OCI-LY7 (cell line): Measurements from ENCODE around the gene GYPA. TPM values are rescaled to one million over a fixed set of nuclear protein-coding genes. Genes with fewer than 3 reads are reported as not detected.
"Not testable (repeated sequence)": the region's sequence is repeated elsewhere in the genome, so short reads cannot be mapped to it uniquely, and the experiment has no call there.

Experiments used
- Bru-seq: library from RNA; stranded (reverse); fragments of 400-500 nt; gene quantifications from one replicate; lab custom pipeline; 2021; lab: Mats Ljungman, UMichigan
- BruChase-seq, 2 experiments: library from RNA; stranded (reverse); fragments of 400-500 nt; gene quantifications; one replicate each; lab custom pipeline; 2021; lab: Mats Ljungman, UMichigan
- BruUV-seq: library from RNA; stranded (reverse); fragments of 400-500 nt; replicated peaks from 2 replicates; lab custom pipeline; 2021; lab: Mats Ljungman, UMichigan
- CTCF ChIA-PET: fragments of 300-600 bp; sonication (Branson Sonifier 250); formaldehyde crosslinking; loops from one replicate; lab custom pipeline; 2022; ENCODE audit warnings: antibody characterized with exemption; ENCODE audit not compliant: unreplicated experiment; lab: Charles Lee
- POLR2A ChIA-PET: fragments of 300-600 bp; sonication (Branson Sonifier 250); formaldehyde crosslinking; loops from one replicate; lab custom pipeline; 2022; ENCODE audit warnings: antibody characterized with exemption; lab: Charles Lee
- DNase-seq: peaks from one replicate; pipeline ENCODE4 v3.0.0-alpha.2; 2015; ENCODE audit warnings: low spot score
- H2AFZ ChIP-seq: fragments of 200-600 bp; sonication (generic), shearing (Covaris generic); 2 replicates; pipeline ENCODE4 v1.6.1; 2014; ENCODE audit warnings: mild to moderate bottlenecking, antibody characterized with exemption, low read length, moderate library complexity
- H3K27ac ChIP-seq: fragments of 200-600 bp; sonication (generic); 2 replicates; pipeline ENCODE4 v1.5.1; 2014; ENCODE audit warnings: mixed run types, low read depth, mild to moderate bottlenecking, moderate library complexity, low read length, inconsistent platforms; ENCODE audit not compliant: poor library complexity, severe bottlenecking
- H3K36me3 ChIP-seq: fragments of 200-600 bp; sonication (generic); 2 replicates; pipeline ENCODE4 v1.6.1; 2014; ENCODE audit warnings: mild to moderate bottlenecking, antibody characterized with exemption, low read length, moderate library complexity, mixed read lengths; ENCODE audit not compliant: insufficient read depth
- H3K4me1 ChIP-seq: fragments of 200-600 bp; sonication (generic); 2 replicates; pipeline ENCODE4 v1.5.1; 2014; ENCODE audit warnings: mild to moderate bottlenecking, low read length; ENCODE audit not compliant: insufficient read depth, poor library complexity, severe bottlenecking
- H3K4me2 ChIP-seq: fragments of 200-600 bp; sonication (generic); 2 replicates; pipeline ENCODE4 v1.6.1; 2014; ENCODE audit warnings: mild to moderate bottlenecking, low read length
- H3K4me3 ChIP-seq: fragments of 200-600 bp; sonication (generic); 2 replicates; pipeline ENCODE4 v1.5.1; 2014; ENCODE audit warnings: mild to moderate bottlenecking, low read depth, low read length; ENCODE audit not compliant: poor library complexity, severe bottlenecking
- H3K79me2 ChIP-seq: fragments of 200-600 bp; sonication (generic); 2 replicates; pipeline ENCODE4 v1.6.1; 2016; ENCODE audit warnings: low read depth, mild to moderate bottlenecking, low read length, moderate library complexity, mixed read lengths; ENCODE audit not compliant: insufficient read depth
- H3K9me2 ChIP-seq: fragments of 200-600 bp; sonication (generic); 2 replicates; pipeline ENCODE4 v1.6.1; 2016; ENCODE audit warnings: mild to moderate bottlenecking, low read length, mixed read lengths; ENCODE audit not compliant: insufficient read depth
- H3K9me3 ChIP-seq: fragments of 200-600 bp; sonication (generic); 2 replicates; pipeline ENCODE4 v1.6.1; 2014; ENCODE audit warnings: mild to moderate bottlenecking, mixed run types, low read length, mixed read lengths
- H4K20me1 ChIP-seq: fragments of 200-600 bp; sonication (generic); 2 replicates; pipeline ENCODE4 v1.6.1; 2014; ENCODE audit warnings: mild to moderate bottlenecking, antibody characterized with exemption, low read length, moderate library complexity, mixed read lengths; ENCODE audit not compliant: insufficient read depth
- CTCF ChIP-seq: fragments of 200-600 bp; sonication (generic); conservative IDR thresholded peaks from 2 replicates; pipeline ENCODE4 v1.5.1; 2014; ENCODE audit warnings: mild to moderate bottlenecking, antibody characterized with exemption, low read length, moderate library complexity, mixed read lengths
- EZH2phosphoT487 ChIP-seq: fragments of 200-600 bp; sonication (generic); IDR thresholded peaks from 2 replicates; pipeline ENCODE4 v1.6.1; 2018; ENCODE audit warnings: low read depth, borderline replicate concordance, mild to moderate bottlenecking, mixed run types, antibody characterized with exemption, low read length, moderate library complexity, mixed read lengths
- intact Hi-C: fragments of 100-400 bp; cut with micrococcal nuclease; formaldehyde crosslinking; loops from one replicate; pipeline ENCODE4 v1.10.0; 2022; ENCODE audit not compliant: unreplicated experiment
- long read RNA-seq: library from polyadenylated mRNA; stranded (forward); transcript quantifications from one replicate; pipeline ENCODE4 v2.0.0, GENCODE V29; 2022
- total RNA-seq, 2 experiments: library from RNA; depleted of rRNA in 1 of 2; stranded (reverse); fragments of >200 nt in 1 of 2; shearing (Covaris generic) in 1 of 2; gene quantifications; 2 replicates each; pipeline ENCODE4 v1.2.3, GENCODE V29; 2014 to 2022

The GYPA gene
- total RNA-seq (2014; rRNA removed; shearing (Covaris generic)), result not detected in 2 replicates
- total RNA-seq (2022), result not detected in 2 replicates
- not detected for Bru-seq, nascent RNA
- not detected for BruChase-seq, experiment 1, labeled RNA remaining after a 6-hour chase
- not detected for BruChase-seq, experiment 2, labeled RNA remaining after a 2-hour chase
- long read RNA-seq, result 0 reads

GRCh38 chr4:144140594-144141295 lies at the start of gene GYPA:
TSS of gene GYPA (minus strand) at chr4:144140718. CDS start at chr4:144140635, 83 bp downstream.
- H2AFZ ChIP-seq, H3K27ac ChIP-seq, H3K79me2 ChIP-seq, H3K9me2 ChIP-seq, intact Hi-C loops, H3K4me2 ChIP-seq, CTCF ChIA-PET, H3K36me3 ChIP-seq, H3K4me3 ChIP-seq, DNase-seq, H3K9me3 ChIP-seq, H3K4me1 ChIP-seq, H4K20me1 ChIP-seq, BruUV-seq: not testable (repeated sequence)
- POLR2A ChIA-PET, result interaction anchor here (0.7 kb wide), 1 partner anchor 928 kb away, joined by 3 read pairs; no protein-coding TSS in a partner anchor

GRCh38 chr4:144190009-144190408 lies 49.5 kb upstream of the GYPA start:
- intact Hi-C loops, result no loop called here
- Histone ChIP-seq H2AFZ (no peak overlapping the region), H3K4me2 (no peak overlapping the region), H3K36me3 (no peaks in the 10 kb centered on the region), H3K4me1 (no peaks in the 10 kb centered on the region), H4K20me1 (no peaks in the 10 kb centered on the region), H3K79me2 (no peaks in the 10 kb centered on the region), H3K9me2 (no peaks in the 10 kb centered on the region), H3K4me3 (no peak overlapping the region), H3K27ac (no peak overlapping the region), H3K9me3 (no peaks in the 10 kb centered on the region)
- CTCF ChIA-PET, result no interaction called here
- POLR2A ChIA-PET, result no interaction called here
- BruUV-seq, result no TSS peak
- DNase-seq, result no peak
- TF ChIP-seq CTCF, result no peak

- no peaks in the 10 kb centered on the region for H3K9me2 ChIP-seq
- POLR2A ChIA-PET, result no interaction called here
- H3K9me3 ChIP-seq, result no peaks in the 10 kb centered on the region
- no peaks in the 10 kb centered on the region for H3K79me2 ChIP-seq
- TF ChIP-seq EZH2phosphoT487, result no peak
- TF ChIP-seq CTCF, result no peak
- BruUV-seq, result no TSS peak
- no peak overlapping the region for H3K4me3 ChIP-seq
- no peaks in the 10 kb centered on the region for H3K36me3 ChIP-seq
- CTCF ChIA-PET, result no interaction called here
- intact Hi-C loops, result no loop called here
- DNase-seq, result no peak
- no peak overlapping the region for H3K27ac ChIP-seq
- no peak overlapping the region for H3K4me2 ChIP-seq
- H2AFZ ChIP-seq, result no peak overlapping the region
- no peaks in the 10 kb centered on the region for H4K20me1 ChIP-seq
- no peaks in the 10 kb centered on the region for H3K4me1 ChIP-seq
Observed at GRCh38 chr4:144189121-144189520, 48.6 kb upstream of the GYPA start.
